BLaER1 treated with 17β-estradiol and CSF1 and Interleukin-3, amounts not matched to agents 10 nM and 100 nM (cell line): ENCODE results near the gene SDCBP2.

ENCODE experiments used
- H3K27ac ChIP-seq, 11 experiments: shearing (Covaris generic); formaldehyde crosslinking; 2 replicates each; pipeline ENCODE4 v1.8.1; 2022
- H3K27me3 ChIP-seq, 11 experiments: shearing (Covaris generic); formaldehyde crosslinking; 2 replicates each; pipeline ENCODE4 v1.8.1; 2022
- H3K36me3 ChIP-seq, 11 experiments: shearing (Covaris generic); formaldehyde crosslinking; 2 replicates each; pipeline ENCODE4 v1.8.1; 2022
- H3K4me1 ChIP-seq, 10 experiments: shearing (Covaris generic); formaldehyde crosslinking; 2 replicates each; pipeline ENCODE4 v1.8.1; 2022
- H3K4me2 ChIP-seq, 11 experiments: shearing (Covaris generic); formaldehyde crosslinking; 2 replicates each; pipeline ENCODE4 v1.8.1; 2022
- H3K4me3 ChIP-seq, 10 experiments: shearing (Covaris generic); formaldehyde crosslinking; 2 replicates each; pipeline ENCODE4 v1.8.1; 2022
- H3K9ac ChIP-seq, 11 experiments: shearing (Covaris generic); formaldehyde crosslinking; 2 replicates each; pipeline ENCODE4 v1.8.1; 2022
- H3K9me3 ChIP-seq, 11 experiments: shearing (Covaris generic); formaldehyde crosslinking; replicated peaks in 1 of 11; 2 replicates each; pipeline ENCODE4 v1.8.1; 2022
- H4K20me1 ChIP-seq, 11 experiments: shearing (Covaris generic); formaldehyde crosslinking; 2 replicates each; pipeline ENCODE4 v1.8.1; 2022
- Cebpa-rat ChIP-seq, 11 experiments: shearing (Covaris generic); IDR thresholded peaks; 2 replicates each; pipeline ENCODE4 v1.8.1; 2022

SDCBP2 gene

GRCh38 chr20:1367479-1367878 lies 38.5 kb upstream of the SDCBP2 start:
- Histone ChIP-seq H4K20me1 (peaks cover 37 to 99% (median 71%) of the 10 kb centered on the region in 11 experiments), H3K27me3 (no peaks in the 10 kb centered on the region), H3K4me3 (no peak overlapping the region), H3K36me3 (peaks cover 70 to 95% (median 85%) of the 10 kb centered on the region in 11 experiments), H3K9ac (no peak overlapping the region), H3K4me2 (no peak overlapping the region), H3K4me1 (peaks cover 16 to 63% (median 47%) of the 10 kb centered on the region in 10 experiments), H3K9me3 (peaks cover 0 to 9% (median 6%) of the 10 kb centered on the region in 11 experiments; a peak in 5 of 22 replicates), H3K27ac (no peak overlapping the region)
- no peak for TF ChIP-seq Cebpa-rat (IDR thresholded peaks at IDR 0.05)

DNA sequence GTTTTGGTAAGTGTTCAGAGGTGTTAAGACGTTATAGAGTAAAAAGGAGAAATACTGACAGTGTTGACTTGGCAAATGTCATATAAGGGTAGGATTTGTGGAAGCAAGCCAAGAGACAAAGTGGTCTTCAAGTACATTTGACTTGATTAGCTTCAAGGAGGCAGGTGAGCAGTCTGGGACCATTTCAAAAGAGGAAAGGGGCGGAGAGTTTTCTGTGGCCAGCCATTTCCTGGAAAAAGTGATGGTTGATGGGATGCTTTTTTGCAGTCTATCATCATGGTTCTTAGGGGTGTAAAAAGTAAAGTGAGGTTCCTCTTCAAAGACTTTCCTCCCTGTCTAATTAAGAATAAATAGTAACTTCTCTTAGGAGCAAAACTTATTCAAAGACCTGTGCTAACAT lies 35.2 kb upstream of the SDCBP2 start:
- TF ChIP-seq Cebpa-rat (IDR thresholded peaks at IDR 0.05) = no peak

GRCh38 chr20:1363522-1363921 lies 34.6 kb upstream of the SDCBP2 start:
- no peak for TF ChIP-seq Cebpa-rat (IDR thresholded peaks at IDR 0.05)
- H3K9me3 ChIP-seq = peaks cover 0 to 9% (median 6%) of the 10 kb centered on the region in 11 experiments; a peak in 5 of 22 replicates
- peaks cover 74 to 100% (median 88%) of the 10 kb centered on the region in 11 experiments for H3K36me3 ChIP-seq
- peak overlapping the region in 10 of 11 experiments; percentile 24 to 78 (median 62); a peak in 12 of 22 replicates for H3K4me2 ChIP-seq
- H3K27me3 ChIP-seq = no peaks in the 10 kb centered on the region
- H3K27ac ChIP-seq = peak overlapping the region in 1 of 11 experiments; percentile 33; a peak in 2 of 22 replicates
- H3K9ac ChIP-seq = no peak overlapping the region
- H4K20me1 ChIP-seq = peaks cover 12 to 85% (median 55%) of the 10 kb centered on the region in 11 experiments; a peak in 18 of 22 replicates
- H3K4me3 ChIP-seq = no peak overlapping the region
- H3K4me1 ChIP-seq = peaks cover 16 to 39% (median 25%) of the 10 kb centered on the region in 10 experiments

More for the DNA sequence above, 35.2 kb upstream of the SDCBP2 start:
- Histone ChIP-seq H3K9me3 (peaks cover 0 to 9% (median 6%) of the 10 kb centered on the region in 11 experiments; a peak in 5 of 22 replicates), H3K27me3 (no peaks in the 10 kb centered on the region), H3K9ac (no peak overlapping the region), H3K4me3 (no peak overlapping the region), H3K27ac (peak overlapping the region in 1 of 11 experiments; percentile 33; a peak in 2 of 22 replicates), H3K4me2 (peak overlapping the region; percentile 24 to 78 (median 59); a peak in 21 of 22 replicates), H3K4me1 (peaks cover 16 to 39% (median 25%) of the 10 kb centered on the region in 10 experiments), H4K20me1 (peaks cover 16 to 91% (median 61%) of the 10 kb centered on the region in 11 experiments; a peak in 18 of 22 replicates), H3K36me3 (peaks cover 73 to 100% (median 88%) of the 10 kb centered on the region in 11 experiments)

DNA sequence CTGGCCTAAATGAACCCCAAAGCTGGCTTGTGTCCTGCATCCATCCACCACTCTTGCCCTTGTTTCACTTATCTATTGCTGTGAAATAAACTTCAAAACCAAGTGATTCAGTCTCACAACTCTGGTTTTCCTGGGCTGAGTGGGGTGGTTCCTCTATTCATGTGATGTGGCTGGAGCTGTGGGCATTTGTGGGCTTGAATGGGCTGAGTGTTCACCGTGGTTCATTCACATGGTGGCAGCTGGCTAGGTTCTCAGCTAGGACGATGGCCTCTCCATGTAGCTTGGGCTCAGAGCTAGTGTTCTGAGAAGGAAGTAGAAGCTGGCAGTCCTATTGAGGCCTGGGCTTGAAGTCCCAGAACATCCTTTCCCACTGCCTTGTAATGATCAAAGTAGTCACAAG lies 33.5 kb upstream of the SDCBP2 start:
- TF ChIP-seq Cebpa-rat (IDR thresholded peaks at IDR 0.05) = no peak
- Histone ChIP-seq H3K9ac (no peak overlapping the region), H3K4me1 (peaks cover 16 to 46% (median 27%) of the 10 kb centered on the region in 10 experiments), H3K36me3 (peaks cover 74 to 100% (median 88%) of the 10 kb centered on the region in 11 experiments), H3K27ac (peak overlapping the region in 2 of 11 experiments; percentile 12 to 14; a peak in 2 of 22 replicates), H3K9me3 (peaks cover 0 to 16% (median 6%) of the 10 kb centered on the region in 11 experiments; a peak in 8 of 22 replicates), H3K27me3 (no peaks in the 10 kb centered on the region), H4K20me1 (peaks cover 7 to 83% (median 50%) of the 10 kb centered on the region in 11 experiments; a peak in 14 of 22 replicates), H3K4me3 (no peak overlapping the region), H3K4me2 (peak overlapping the region in 2 of 11 experiments; percentile 5 to 38; a peak in 3 of 22 replicates)

GRCh38 chr20:1360094-1360846 lies 31.3 kb upstream of the SDCBP2 start:
- Histone ChIP-seq H3K27me3 (no peaks in the 10 kb centered on the region), H3K4me3 (no peak overlapping the region), H3K9ac (no peak overlapping the region), H3K36me3 (peaks cover 79 to 100% (median 89%) of the 10 kb centered on the region in 11 experiments), H3K4me1 (peaks cover 16 to 39% (median 27%) of the 10 kb centered on the region in 10 experiments), H3K4me2 (no peak overlapping the region), H3K9me3 (peaks cover 3 to 20% (median 9%) of the 10 kb centered on the region in 11 experiments), H4K20me1 (peaks cover 7 to 63% (median 38%) of the 10 kb centered on the region in 11 experiments; a peak in 14 of 22 replicates), H3K27ac (no peak overlapping the region)
- TF ChIP-seq Cebpa-rat (IDR thresholded peaks at IDR 0.05) = no peak

DNA sequence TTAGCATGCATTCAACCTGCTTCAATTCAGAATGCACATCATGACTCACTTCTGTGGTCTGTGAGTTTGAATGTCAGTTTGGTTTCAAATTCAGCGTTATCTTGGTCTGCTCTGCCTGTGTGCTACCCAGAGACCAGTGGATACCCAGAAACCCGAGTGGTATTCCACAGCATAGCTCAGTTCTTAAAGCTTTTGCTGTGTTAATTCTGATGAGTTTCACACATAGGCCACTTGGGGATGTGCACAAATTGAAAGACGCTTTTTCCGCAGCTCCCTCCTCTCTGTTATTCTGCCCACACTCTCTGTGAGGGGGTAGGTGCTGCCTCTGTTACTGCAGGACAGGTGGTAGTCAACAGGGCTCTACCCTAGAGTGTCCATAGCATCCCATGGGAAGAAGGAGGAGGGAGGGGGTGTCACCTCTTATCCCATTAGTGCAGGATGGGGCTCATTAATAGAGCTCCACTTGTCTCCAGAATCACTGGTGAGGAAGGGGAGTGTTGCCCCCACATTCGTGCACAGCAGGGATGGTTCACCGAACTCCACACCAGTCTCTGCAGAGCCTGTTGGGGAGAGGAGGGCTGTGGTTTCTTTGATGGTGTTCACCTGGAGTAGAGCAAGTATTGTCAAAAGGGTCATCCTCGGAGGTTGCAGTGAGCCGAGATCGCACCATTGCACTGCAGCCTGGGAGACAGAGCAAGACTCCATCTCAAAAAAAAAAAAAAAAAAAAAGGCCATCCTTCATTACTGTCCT lies 29.2 kb upstream of the SDCBP2 start:
- Histone ChIP-seq H3K36me3 (peaks cover 93 to 100% (median 95%) of the 10 kb centered on the region in 11 experiments), H3K4me1 (peaks cover 0 to 17% (median 9%) of the 10 kb centered on the region in 10 experiments; a peak in 9 of 20 replicates), H3K9ac (no peak overlapping the region), H3K4me2 (no peak overlapping the region), H3K27me3 (no peaks in the 10 kb centered on the region), H3K27ac (no peak overlapping the region), H3K4me3 (no peak overlapping the region), H3K9me3 (peaks cover 24 to 39% (median 30%) of the 10 kb centered on the region in 11 experiments), H4K20me1 (peaks cover 7 to 44% (median 20%) of the 10 kb centered on the region in 11 experiments; a peak in 14 of 22 replicates)
- TF ChIP-seq Cebpa-rat (IDR thresholded peaks at IDR 0.05) = no peak

DNA sequence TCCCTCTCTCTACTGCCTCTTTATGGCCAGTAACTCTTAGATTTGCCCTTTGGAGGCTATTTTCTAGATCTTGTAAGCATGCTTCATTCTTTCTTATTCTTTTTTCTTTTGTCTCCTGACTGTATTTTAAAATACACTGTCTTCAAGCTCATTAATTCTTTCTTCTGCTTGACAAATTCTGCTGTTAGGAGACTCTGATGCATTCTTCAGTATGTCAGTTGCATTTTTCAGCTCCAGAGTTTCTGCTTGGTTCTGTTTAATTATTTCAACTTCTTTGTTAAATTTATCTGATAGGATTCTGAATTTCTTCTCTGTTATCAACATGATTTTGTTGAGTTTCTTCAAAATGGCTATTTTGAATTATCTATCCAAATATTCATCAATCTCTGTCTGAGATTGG lies 25.0 kb upstream of the SDCBP2 start:
- H3K4me1 ChIP-seq = peaks cover 0 to 7% (median 0%) of the 10 kb centered on the region in 10 experiments; a peak in 2 of 20 replicates
- peaks cover 59 to 77% (median 69%) of the 10 kb centered on the region in 11 experiments for H3K9me3 ChIP-seq
- no peak for TF ChIP-seq Cebpa-rat (IDR thresholded peaks at IDR 0.05)
- peaks cover 0 to 18% (median 7%) of the 10 kb centered on the region in 11 experiments; a peak in 7 of 22 replicates for H4K20me1 ChIP-seq
- no peak overlapping the region for H3K9ac ChIP-seq
- H3K27ac ChIP-seq = no peak overlapping the region
- H3K4me3 ChIP-seq = no peak overlapping the region
- peaks cover 71 to 97% (median 92%) of the 10 kb centered on the region in 11 experiments for H3K36me3 ChIP-seq
- H3K27me3 ChIP-seq = no peaks in the 10 kb centered on the region
- no peak overlapping the region for H3K4me2 ChIP-seq

DNA sequence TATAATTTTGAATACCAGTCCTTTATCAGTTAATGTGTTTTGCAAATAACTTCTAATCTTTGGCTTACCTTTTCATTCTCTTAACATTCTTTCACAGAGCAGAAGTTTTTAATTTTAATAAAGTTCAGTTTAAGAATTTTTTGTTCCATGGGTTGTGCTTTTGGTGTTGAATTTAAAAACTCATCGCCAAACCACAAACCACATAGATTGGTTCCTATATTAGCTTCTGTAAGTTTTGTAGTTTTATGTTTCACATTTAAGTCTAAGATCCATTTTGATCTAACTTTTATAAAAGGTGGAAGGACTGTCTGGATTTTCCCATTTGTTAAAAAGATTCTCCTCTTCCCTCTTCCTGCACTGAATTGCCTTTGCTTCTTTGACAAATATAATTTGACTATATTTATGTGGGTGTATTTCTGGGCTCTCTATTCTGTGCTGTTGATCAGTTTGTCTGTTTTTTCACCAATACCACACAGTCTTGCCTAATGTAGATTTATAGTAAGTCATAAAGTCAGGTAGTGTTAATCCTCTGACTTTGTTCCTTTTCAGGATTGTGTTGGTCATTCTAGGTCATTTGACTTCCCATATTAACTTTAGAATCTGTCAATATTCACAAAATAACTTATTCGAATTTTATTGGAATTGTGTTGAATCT lies 17.5 kb upstream of the SDCBP2 start:
- Histone ChIP-seq H3K4me1 (peaks cover 0 to 6% (median 2%) of the 10 kb centered on the region in 10 experiments; a peak in 4 of 20 replicates), H3K27me3 (no peaks in the 10 kb centered on the region), H3K4me2 (no peak overlapping the region)

More for the DNA sequence above, 17.5 kb upstream of the SDCBP2 start:
- H3K9me3 ChIP-seq = peaks cover 44 to 52% (median 50%) of the 10 kb centered on the region in 11 experiments
- H3K9ac ChIP-seq = no peak overlapping the region
- no peak overlapping the region for H3K27ac ChIP-seq
- no peak for TF ChIP-seq Cebpa-rat (IDR thresholded peaks at IDR 0.05)
- H3K4me3 ChIP-seq = no peak overlapping the region
- peaks cover 8 to 63% (median 44%) of the 10 kb centered on the region in 11 experiments; a peak in 21 of 22 replicates for H3K36me3 ChIP-seq
- H4K20me1 ChIP-seq = peaks cover 0 to 22% (median 4%) of the 10 kb centered on the region in 11 experiments; a peak in 7 of 22 replicates
